Bronchial epithelial cell (primary cell): ENCODE data around the gene LCOR. TPM values are rescaled to one million over a fixed set of nuclear protein-coding genes. Genes with fewer than 3 reads are reported as not detected.

Experiments used
- DNase-seq: peaks from one replicate; pipeline ENCODE4 v3.0.0-alpha.2; 2010; ENCODE audit warnings: low read depth
- FAIRE-seq: peaks from 2 replicates; lab custom pipeline; 2011; peaks lifted over from hg19 to GRCh38; lab: Jason Lieb, UNC
- H3K27me3 ChIP-seq: 2 replicates; pipeline ENCODE4 v1.5.1; 2011; ENCODE audit warnings: low read length; ENCODE audit not compliant: control insufficient read depth, insufficient read depth
- H3K36me3 ChIP-seq: 2 replicates; pipeline ENCODE4 v1.5.1; 2011; ENCODE audit warnings: low read length; ENCODE audit not compliant: control insufficient read depth, insufficient read depth
- H3K4me3 ChIP-seq: 2 replicates; pipeline ENCODE4 v1.5.1; 2011; ENCODE audit warnings: mild to moderate bottlenecking, low read depth, low read length, control low read depth
- CTCF ChIP-seq: IDR thresholded peaks from 2 replicates; pipeline ENCODE4 v1.5.1; 2011; ENCODE audit warnings: mild to moderate bottlenecking, moderate library complexity, low read length, control low read depth, inconsistent platforms; ENCODE audit not compliant: insufficient read depth, severe bottlenecking
- total RNA-seq: library from RNA; depleted of rRNA; stranded (reverse); fragments of >200 nt; gene quantifications from 2 replicates; pipeline ENCODE4 v1.2.1, GENCODE V29; 2014

LCOR gene
- total RNA-seq, 1 donor from 2014 or later, result 29.5 TPM

- no peaks in the 10 kb centered on the region for H3K36me3 ChIP-seq
- no peaks in the 10 kb centered on the region for H3K27me3 ChIP-seq
- no peak for TF ChIP-seq CTCF
- no peak for FAIRE-seq
- H3K4me3 ChIP-seq, result no peak overlapping the region
- no peak for DNase-seq
Measured at GRCh38 chr10:96895662-96896424, 63.7 kb downstream of the LCOR start.

- FAIRE-seq (no peak), DNase-seq (no peak)
- H3K4me3 ChIP-seq, result no peak overlapping the region
- TF ChIP-seq CTCF, result no peak
- H3K27me3 ChIP-seq, result no peaks in the 10 kb centered on the region
- no peaks in the 10 kb centered on the region for H3K36me3 ChIP-seq
Measured at GRCh38 chr10:96896884-96897589, 64.9 kb downstream of the LCOR start.

- FAIRE-seq (no peak), DNase-seq (no peak)
- TF ChIP-seq CTCF, result no peak
Measured at GRCh38 chr10:96902117-96902516, 70.0 kb downstream of the LCOR start.

GRCh38 chr10:96902731-96903358, 70.7 kb downstream of the LCOR start:
- TF ChIP-seq CTCF, result no peak
- H3K36me3 ChIP-seq, result no peaks in the 10 kb centered on the region
- FAIRE-seq, result no peak
- no peak overlapping the region for H3K4me3 ChIP-seq
- no peak for DNase-seq
- H3K27me3 ChIP-seq, result no peaks in the 10 kb centered on the region

More at GRCh38 chr10:96902117-96902516, 70.0 kb downstream of the LCOR start:
- Histone ChIP-seq H3K27me3 (no peaks in the 10 kb centered on the region), H3K4me3 (no peak overlapping the region), H3K36me3 (no peaks in the 10 kb centered on the region)

GRCh38 chr10:96904648-96905047, 72.5 kb downstream of the LCOR start:
- no peak for TF ChIP-seq CTCF
- H3K4me3 ChIP-seq, result no peak overlapping the region
- no peaks in the 10 kb centered on the region for H3K27me3 ChIP-seq
- H3K36me3 ChIP-seq, result no peaks in the 10 kb centered on the region
- FAIRE-seq (no peak), DNase-seq (no peak)
